ENCODE data around the gene TRRAP.

- TF ChIP-seq POLR2A (IDR thresholded peaks at IDR 0.05; ENCODE audit: low read length) (no peak), GATA1 (IDR thresholded peaks at IDR 0.05; ENCODE audit: low read depth, low read length) (no peak)
Observed at GRCh38 chr7:98862203-98862602, 16.1 kb upstream of the TRRAP start.

Measured in erythroblast (primary cell).